Activated effector memory CD4-positive, alpha-beta T cell treated with Interleukin-2 at 50 U/mL for 16 hours (primary cell): ENCODE data around the gene SDHC.
"Not testable (repeated sequence)": the region's sequence is repeated elsewhere in the genome, so short reads cannot be mapped to it uniquely, and the experiment has no call there.

Experiments
- DNase-seq: peaks from one replicate; pipeline ENCODE4 v3.0.0-alpha.2; 2020

Gene SDHC

DNA sequence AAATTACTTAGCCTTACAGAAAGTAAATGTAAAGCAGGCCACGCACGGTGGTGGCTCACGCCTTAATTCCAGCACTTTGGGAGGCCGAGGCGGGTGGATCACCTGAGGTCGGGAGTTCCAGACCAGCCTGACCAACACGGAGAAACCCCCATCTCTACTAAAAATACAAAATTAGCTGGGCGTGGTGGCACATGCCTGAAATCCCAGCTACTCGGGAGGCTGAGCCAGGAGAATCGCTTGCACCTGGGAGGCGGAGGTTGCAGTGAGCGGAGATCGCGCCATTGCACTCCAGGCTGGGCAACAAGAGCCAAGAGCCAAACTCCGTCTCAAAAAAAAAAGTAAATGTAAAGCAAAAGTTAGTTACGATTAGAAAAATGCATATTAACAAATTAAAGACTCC lies 75.0 kb downstream of the SDHC start:
- DNase-seq, result not testable (repeated sequence)

DNA sequence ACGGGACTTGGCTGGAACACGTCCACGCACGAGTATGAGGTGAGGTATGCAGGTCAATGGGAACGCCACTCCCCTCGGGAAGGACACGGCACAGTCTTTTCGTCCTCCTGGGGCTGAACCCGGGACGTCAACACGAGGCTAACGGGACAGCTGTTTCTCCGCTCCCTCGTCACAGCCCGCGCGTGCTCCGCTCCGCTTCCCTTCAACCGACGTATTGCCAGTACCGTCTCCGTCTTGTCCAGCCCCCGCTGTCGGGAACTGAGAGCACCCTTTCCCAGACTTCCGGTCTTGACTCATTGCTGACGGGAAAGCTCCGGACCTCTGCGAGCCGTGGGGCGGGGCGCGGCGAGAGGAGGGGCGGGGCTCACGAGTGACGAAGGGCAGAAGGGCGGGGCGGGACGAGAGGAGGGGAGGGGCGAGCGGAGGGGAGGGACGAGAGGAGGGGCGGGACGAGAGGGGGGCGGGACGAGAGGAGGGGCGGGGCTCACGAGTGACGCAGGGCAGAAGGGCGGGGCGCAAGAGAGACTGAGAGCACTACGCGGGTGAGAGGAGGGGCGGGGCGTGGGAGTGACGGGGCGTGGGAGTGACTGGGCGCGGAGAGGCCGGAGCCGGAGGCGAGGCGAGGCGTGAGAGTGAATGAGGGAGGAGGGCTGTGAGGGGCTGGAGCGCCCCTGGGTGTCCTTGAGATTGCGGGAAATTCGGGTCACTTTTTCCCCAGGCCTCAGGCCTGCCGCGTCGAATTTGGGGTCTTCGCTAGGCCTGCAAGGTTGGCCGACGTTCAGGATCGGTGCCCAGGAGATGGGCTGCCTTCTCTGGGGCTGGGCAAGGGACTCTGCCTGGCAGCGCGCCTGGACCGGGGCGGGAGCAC lies 75.7 kb downstream of the SDHC start:
- peak; percentile 89 for DNase-seq

- DNase-seq, result no peak
Measured at GRCh38 chr1:161390559-161390858, 76.3 kb downstream of the SDHC start.

- DNase-seq, result not testable (repeated sequence)
Measured at GRCh38 chr1:161391136-161391535, 77.0 kb downstream of the SDHC start.

GRCh38 chr1:161391611-161392010 lies 77.4 kb downstream of the SDHC start:
- DNase-seq, result no peak

DNA sequence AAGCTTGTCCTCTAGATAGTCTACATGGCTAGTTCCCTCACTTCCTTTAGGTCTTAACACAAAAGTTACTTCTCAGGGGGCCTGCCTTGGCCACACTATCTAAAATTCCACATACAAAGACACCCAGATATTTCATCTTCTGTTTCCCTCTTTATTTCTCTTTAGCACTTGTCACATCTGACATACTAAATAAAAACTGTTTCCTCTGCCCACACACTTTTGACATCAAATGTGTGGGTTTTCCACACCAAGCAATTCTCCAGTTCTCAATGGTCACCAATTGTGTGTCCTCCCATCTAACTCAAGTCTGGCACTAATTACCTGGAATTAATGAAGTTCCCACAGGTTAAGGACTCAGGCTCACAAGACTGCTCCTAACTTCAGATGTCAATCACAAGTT lies 79.0 kb downstream of the SDHC start:
- DNase-seq, result no peak

GRCh38 chr1:161397038-161397437 lies 82.9 kb downstream of the SDHC start:
- DNase-seq, result not testable (repeated sequence)

DNA sequence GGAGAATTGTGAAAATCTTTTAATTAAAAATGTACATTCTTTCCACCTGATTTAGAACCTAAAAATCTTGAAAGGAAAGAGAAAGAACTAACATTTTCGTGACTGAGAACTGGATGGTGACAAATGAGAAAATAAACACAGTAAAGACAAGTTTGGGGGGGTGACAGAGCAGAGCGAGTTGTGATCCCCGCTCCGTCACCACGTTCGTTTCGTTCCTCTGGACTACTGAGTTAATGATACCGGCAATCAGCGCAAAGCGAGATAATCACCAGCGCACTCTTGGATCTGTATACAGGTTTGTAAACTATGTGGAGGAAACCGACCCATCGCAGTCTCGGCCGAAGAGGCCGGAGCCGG lies 84.7 kb downstream of the SDHC start:
- DNase-seq, result no peak

- peak; percentile 88 for DNase-seq
Measured at GRCh38 chr1:161399257-161399998, 85.2 kb downstream of the SDHC start.

DNA sequence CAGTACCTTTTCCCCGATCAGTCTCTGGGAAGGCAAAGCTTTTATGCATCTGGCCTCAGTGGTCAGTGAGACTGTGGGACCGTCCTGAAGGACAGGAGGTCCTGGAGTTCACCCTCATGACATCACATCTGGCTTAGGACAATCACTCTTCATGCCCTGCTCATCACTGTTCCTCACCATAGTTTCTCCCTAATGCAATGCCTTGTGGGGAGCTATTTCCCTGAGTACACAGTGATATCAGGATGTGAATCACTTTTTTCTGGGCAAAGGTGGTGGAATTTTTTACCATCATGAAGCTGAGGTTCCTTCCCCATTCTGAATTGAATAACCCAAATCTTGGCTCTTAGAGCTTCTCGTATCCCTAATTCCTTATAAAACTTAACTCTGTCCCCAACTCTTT lies 88.3 kb downstream of the SDHC start:
- DNase-seq, result no peak

DNA sequence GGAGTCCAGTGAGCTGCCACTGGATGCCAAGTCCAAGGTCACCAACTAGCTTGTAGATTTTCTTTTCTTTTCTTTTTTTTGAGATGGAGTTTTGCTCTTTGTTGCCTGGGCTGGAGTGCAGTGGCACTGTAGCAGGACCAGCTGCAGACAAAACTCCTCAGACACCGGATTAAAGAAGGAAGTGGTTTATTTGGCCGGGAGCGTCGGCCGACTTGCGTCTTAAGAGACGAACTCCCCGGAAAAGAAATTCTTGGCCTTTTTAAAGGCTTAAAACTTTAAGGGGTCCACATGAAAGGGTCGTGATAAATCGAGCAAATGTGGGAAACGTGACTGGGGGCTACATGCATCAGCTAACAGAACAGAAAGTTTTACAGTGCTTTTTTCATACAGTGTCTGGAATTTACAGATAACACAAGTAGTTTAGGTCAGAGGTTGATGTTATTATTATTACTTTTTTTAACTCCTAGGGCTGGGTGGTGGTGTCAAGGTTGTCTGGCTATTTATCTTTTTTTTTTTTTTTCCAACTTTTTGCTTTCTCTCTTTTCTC lies 89.9 kb downstream of the SDHC start:
- no peak for DNase-seq

DNA sequence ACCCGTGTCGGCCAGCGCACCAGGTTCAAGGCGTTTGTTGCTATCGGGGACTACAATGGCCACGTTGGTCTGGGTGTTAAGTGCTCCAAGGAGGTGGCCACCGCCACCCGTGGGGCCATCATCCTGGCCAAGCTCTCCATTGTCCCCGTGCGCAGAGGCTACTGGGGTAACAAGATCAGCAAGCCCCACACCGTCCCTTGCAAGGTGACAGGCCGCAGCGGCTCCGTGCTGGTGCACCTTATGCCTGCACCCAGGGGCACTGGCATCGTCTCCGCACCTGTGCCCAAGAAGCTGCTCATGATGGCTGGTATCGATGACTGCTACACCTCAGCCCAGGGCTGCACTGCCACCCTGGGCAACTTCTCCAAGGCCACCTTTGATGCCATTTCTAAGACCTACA lies 92.4 kb downstream of the SDHC start:
- not testable (repeated sequence) for DNase-seq

GRCh38 chr1:161407451-161407985 lies 93.3 kb downstream of the SDHC start:
- no peak for DNase-seq

GRCh38 chr1:161408429-161409052 lies 94.4 kb downstream of the SDHC start:
- no peak for DNase-seq

DNA sequence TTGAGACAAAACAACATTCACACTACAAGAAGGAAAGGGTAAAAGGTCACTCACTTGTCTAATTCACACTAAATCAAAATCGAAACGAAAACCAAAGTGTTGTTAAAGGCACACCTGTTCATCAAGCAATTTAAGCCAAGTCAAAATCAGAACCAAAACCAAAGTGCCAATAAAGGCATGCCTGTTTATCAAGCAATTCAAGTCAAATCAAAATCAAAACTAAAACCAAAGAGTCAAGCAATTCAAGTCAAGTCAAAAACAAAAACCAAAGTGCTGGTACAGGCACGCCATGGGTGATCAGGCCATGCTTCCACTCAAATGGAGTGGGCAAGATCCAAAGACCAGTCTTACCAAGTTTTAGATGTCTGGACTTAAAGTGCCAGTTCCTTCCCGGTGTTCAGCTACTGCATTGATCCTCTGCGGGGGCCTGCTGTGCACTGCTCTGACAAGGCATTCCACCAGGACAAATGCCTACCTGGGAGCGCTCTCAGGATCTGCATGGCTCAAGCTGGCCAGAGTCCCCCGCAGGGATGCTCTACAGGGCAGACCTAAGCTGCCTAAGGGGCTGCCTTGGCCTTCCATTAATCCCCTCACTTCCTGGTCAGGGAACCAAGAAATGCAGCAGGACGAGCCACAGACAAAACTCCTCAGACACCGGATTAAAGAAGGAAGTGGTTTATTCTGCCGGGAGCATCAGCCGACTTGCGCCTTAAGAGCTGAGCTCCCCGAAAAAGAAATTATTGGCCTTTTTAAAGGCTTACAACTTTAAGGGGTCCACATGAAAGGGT lies 95.9 kb downstream of the SDHC start:
- not testable (repeated sequence) for DNase-seq

GRCh38 chr1:161410636-161410970 lies 96.4 kb downstream of the SDHC start:
- DNase-seq, result not testable (repeated sequence)
